ENCODE data around the gene CILP2. TPM values are rescaled to one million over a fixed set of nuclear protein-coding genes. Genes with fewer than 3 reads are reported as not detected.

The CILP2 gene
- total RNA-seq, 1 donor: 0.18 TPM

- no peak for DNase-seq (ENCODE audit: low read depth)
- no peak overlapping the region for H3K4me3 ChIP-seq (ENCODE audit: low read depth, low read length)
- TF ChIP-seq CTCF (IDR thresholded peaks at IDR 0.05; ENCODE audit: insufficient read depth, low read length): no peak
These were observed 3.6 kb downstream of the CILP2 start for GRCh38 chr19:19541616-19542015.

- no peak for DNase-seq (ENCODE audit: low read depth)
- H3K4me3 ChIP-seq (ENCODE audit: low read depth, low read length): no peak overlapping the region
- TF ChIP-seq CTCF (IDR thresholded peaks at IDR 0.05; ENCODE audit: insufficient read depth, low read length): no peak
These were observed 4.4 kb downstream of the CILP2 start for GRCh38 chr19:19542507-19542906.

- no peak for DNase-seq (ENCODE audit: low read depth)
- TF ChIP-seq CTCF (IDR thresholded peaks at IDR 0.05; ENCODE audit: insufficient read depth, low read length): no peak
- no peak overlapping the region for H3K4me3 ChIP-seq (ENCODE audit: low read depth, low read length)
These were observed 5.0 kb downstream of the CILP2 start for GRCh38 chr19:19543101-19543500.

- no peak for TF ChIP-seq CTCF (IDR thresholded peaks at IDR 0.05; ENCODE audit: insufficient read depth, low read length)
- H3K4me3 ChIP-seq (ENCODE audit: low read depth, low read length): no peak overlapping the region
- DNase-seq (ENCODE audit: low read depth): no peak
These were observed 5.6 kb downstream of the CILP2 start for GRCh38 chr19:19543640-19544039.

- TF ChIP-seq CTCF (IDR thresholded peaks at IDR 0.05; ENCODE audit: insufficient read depth, low read length): no peak
- H3K4me3 ChIP-seq (ENCODE audit: low read depth, low read length): no peak overlapping the region
- DNase-seq (ENCODE audit: low read depth): no peak
These were observed 6.3 kb downstream of the CILP2 start for GRCh38 chr19:19544257-19544953.

- DNase-seq (ENCODE audit: low read depth): no peak
- no peak overlapping the region for H3K4me3 ChIP-seq (ENCODE audit: low read depth, low read length)
- no peak for TF ChIP-seq CTCF (IDR thresholded peaks at IDR 0.05; ENCODE audit: insufficient read depth, low read length)
These were observed 7.0 kb downstream of the CILP2 start for GRCh38 chr19:19544954-19545591.
